ENCODE data around the gene LRP1B.

GRCh38 chr2:142040556-142040955 lies 90.3 kb downstream of the LRP1B start:
- TF ChIP-seq CTCF (IDR thresholded peaks at IDR 0.05; ENCODE audit: low read depth, low read length, poor library complexity, severe bottlenecking) (no peak), EZH2phosphoT487 (IDR thresholded peaks at IDR 0.05; ENCODE audit: borderline replicate concordance, low read length) (no peak)
